Measurements from ENCODE around the gene VAV1. TPM values are rescaled to one million over a fixed set of nuclear protein-coding genes. Genes with fewer than 3 reads are reported as not detected.

Gene VAV1
- total RNA-seq, 4 donors from 2014 or later, result 4.0 to 16.2 (median 5.8) TPM

DNA sequence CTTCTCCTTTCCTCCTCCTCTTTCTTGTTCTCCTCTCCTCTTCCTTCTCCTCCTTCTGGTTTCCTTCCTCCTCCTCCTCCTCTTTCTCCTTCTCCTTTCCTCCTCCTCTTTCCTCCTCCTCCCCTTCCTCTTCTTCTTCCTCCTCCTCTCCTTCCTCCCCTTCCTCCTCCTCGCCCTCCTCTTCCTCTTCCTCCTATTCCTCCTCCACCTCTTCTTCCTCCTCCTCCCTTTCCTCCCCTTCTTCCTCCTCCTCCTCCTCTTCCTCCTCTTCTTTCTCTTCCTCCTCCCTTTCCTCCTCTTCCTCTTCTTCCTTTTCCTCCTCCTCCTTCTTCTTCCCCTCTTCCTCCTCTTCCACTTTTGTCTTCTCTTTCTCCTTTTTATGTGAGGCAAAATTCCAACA, 59.9 kb downstream of the VAV1 start:
- H3K4me3 ChIP-seq, result no peak overlapping the region
- no peak for DNase-seq (ENCODE audit: low spot score in 2 of 2)
- WGBS, 2 donors, result 61 to 74% methylated on average over 1 of the region's 1 CpG
- H3K27me3 ChIP-seq, result no peaks in the 10 kb centered on the region
- H3K36me3 ChIP-seq, result peaks cover 0 to 9% (median 0%) of the 10 kb centered on the region in 3 donors
- H3K4me1 ChIP-seq, result no peaks in the 10 kb centered on the region
- peaks cover 0 to 13% (median 0%) of the 10 kb centered on the region in 4 donors for H3K9me3 ChIP-seq
- H3K27ac ChIP-seq, result no peak overlapping the region
- TF ChIP-seq EP300 (IDR thresholded peaks at IDR 0.05) (no peak), POLR2A (IDR thresholded peaks at IDR 0.05) (no peak)
- TF ChIP-seq, protein P1, sequence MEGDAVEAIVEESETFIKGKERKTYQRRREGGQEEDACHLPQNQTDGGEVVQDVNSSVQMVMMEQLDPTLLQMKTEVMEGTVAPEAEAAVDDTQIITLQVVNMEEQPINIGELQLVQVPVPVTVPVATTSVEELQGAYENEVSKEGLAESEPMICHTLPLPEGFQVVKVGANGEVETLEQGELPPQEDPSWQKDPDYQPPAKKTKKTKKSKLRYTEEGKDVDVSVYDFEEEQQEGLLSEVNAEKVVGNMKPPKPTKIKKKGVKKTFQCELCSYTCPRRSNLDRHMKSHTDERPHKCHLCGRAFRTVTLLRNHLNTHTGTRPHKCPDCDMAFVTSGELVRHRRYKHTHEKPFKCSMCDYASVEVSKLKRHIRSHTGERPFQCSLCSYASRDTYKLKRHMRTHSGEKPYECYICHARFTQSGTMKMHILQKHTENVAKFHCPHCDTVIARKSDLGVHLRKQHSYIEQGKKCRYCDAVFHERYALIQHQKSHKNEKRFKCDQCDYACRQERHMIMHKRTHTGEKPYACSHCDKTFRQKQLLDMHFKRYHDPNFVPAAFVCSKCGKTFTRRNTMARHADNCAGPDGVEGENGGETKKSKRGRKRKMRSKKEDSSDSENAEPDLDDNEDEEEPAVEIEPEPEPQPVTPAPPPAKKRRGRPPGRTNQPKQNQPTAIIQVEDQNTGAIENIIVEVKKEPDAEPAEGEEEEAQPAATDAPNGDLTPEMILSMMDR (IDR thresholded peaks at IDR 0.05), result no peak

DNA sequence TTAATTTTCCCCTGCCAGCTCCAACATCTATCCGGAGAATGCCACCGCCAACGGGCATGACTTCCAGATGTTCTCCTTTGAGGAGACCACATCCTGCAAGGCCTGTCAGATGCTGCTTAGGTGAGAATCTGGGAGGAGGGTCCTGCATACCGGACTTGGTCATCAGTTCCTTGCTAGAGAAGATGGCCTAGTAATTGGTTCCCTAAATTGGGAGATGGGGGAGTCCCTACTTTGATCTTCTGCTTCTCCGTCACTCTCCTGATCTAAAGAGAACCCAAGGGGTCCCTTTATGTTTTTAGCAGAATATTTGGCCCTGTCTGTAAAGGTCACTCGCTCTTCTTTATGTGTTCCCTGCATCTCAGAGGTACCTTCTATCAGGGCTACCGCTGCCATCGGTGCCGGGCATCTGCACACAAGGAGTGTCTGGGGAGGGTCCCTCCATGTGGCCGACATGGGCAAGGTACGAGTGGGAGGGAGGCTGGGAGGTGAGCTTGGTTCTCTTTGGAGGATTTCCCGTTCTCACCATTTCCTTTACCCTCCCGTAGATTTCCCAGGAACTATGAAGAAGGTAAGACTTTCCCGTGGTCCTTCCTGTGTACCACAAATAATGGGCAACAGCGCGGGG, 60.8 kb downstream of the VAV1 start:
- 87 to 90% methylated on average over 16 of the region's 16 CpGs for WGBS, 2 donors
- peaks cover 0 to 13% (median 0%) of the 10 kb centered on the region in 4 donors for H3K9me3 ChIP-seq
- H3K4me3 ChIP-seq, result no peak overlapping the region
- no peaks in the 10 kb centered on the region for H3K4me1 ChIP-seq
- no peaks in the 10 kb centered on the region for H3K27me3 ChIP-seq
- DNase-seq (ENCODE audit: low spot score in 2 of 2), result no peak
- TF ChIP-seq EP300 (IDR thresholded peaks at IDR 0.05) (no peak), POLR2A (IDR thresholded peaks at IDR 0.05) (no peak)
- TF ChIP-seq, protein P1 (IDR thresholded peaks at IDR 0.05), result no peak
- H3K27ac ChIP-seq, result no peak overlapping the region
- peaks cover 0 to 9% (median 0%) of the 10 kb centered on the region in 3 donors for H3K36me3 ChIP-seq

DNA sequence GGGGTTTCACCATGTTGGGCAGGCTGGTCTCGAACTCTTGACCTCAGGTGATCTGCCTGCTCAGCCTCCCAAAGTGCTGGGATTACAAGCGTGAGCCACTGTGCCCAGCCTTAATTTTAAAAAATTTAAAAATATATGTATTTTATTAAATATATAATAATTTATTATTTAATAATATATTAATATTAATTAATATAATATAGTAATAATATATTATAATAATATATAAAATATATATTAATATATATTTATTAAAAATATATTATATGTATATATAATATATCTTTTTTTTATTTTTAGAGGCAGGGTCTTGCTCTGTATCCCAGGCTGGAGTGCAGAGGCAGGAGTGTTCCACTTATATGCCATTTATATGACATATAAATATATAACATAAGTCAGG, 61.9 kb downstream of the VAV1 start:
- Histone ChIP-seq H3K27me3 (no peaks in the 10 kb centered on the region), H3K4me3 (no peak overlapping the region), H3K27ac (no peak overlapping the region), H3K9me3 (peaks cover 0 to 9% (median 0%) of the 10 kb centered on the region in 4 donors), H3K36me3 (peaks cover 0 to 9% (median 0%) of the 10 kb centered on the region in 3 donors), H3K4me1 (no peaks in the 10 kb centered on the region)
- 97 to 98% methylated on average over 2 of the region's 2 CpGs for WGBS, 2 donors
- no peak for DNase-seq (ENCODE audit: low spot score in 2 of 2)
- TF ChIP-seq POLR2A (IDR thresholded peaks at IDR 0.05) (no peak), EP300 (IDR thresholded peaks at IDR 0.05) (no peak)

- Histone ChIP-seq H3K27me3 (no peaks in the 10 kb centered on the region), H3K9me3 (peaks cover 0 to 5% (median 0%) of the 10 kb centered on the region in 4 donors), H3K27ac (no peak overlapping the region), H3K4me1 (no peaks in the 10 kb centered on the region), H3K4me3 (no peak overlapping the region), H3K36me3 (peaks cover 0 to 9% (median 0%) of the 10 kb centered on the region in 3 donors)
- WGBS, 2 donors, result 90 to 91% methylated on average over 3 of the region's 3 CpGs
- no peak for DNase-seq (ENCODE audit: low spot score in 2 of 2)
- no peak for TF ChIP-seq POLR2A (IDR thresholded peaks at IDR 0.05)
- TF ChIP-seq, protein P1 (IDR thresholded peaks at IDR 0.05), result no peak
- TF ChIP-seq EP300 (IDR thresholded peaks at IDR 0.05), result no peak
Measured at GRCh38 chr19:6835501-6835900, 63.0 kb downstream of the VAV1 start.

DNA sequence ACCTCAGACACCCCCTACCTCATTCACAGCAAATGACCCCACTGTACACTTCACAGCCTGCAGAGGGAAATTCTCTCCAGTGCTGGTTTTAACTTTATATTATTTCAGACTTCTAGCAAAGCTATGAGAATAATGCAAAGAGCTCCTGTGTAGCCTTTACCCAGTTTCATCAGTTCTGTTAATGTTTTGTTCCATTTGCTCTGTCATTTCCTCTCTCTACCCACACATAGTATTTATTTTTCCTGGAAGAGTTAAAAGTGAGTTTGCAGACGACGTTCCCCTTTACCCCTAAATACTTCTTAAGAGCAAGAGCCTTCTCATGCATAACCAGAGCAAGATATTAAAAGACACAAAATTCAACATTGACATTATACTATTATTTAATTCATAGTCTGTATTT, 65.0 kb downstream of the VAV1 start:
- H3K4me3 ChIP-seq, result no peak overlapping the region
- 37 to 41% methylated on average over 2 of the region's 2 CpGs for WGBS, 2 donors
- peaks cover 0 to 5% (median 0%) of the 10 kb centered on the region in 4 donors for H3K9me3 ChIP-seq
- H3K36me3 ChIP-seq, result peaks cover 0 to 9% (median 0%) of the 10 kb centered on the region in 3 donors
- DNase-seq (ENCODE audit: low spot score in 2 of 2), result no peak
- H3K27me3 ChIP-seq, result no peaks in the 10 kb centered on the region
- TF ChIP-seq POLR2A (IDR thresholded peaks at IDR 0.05), result no peak
- no peak overlapping the region for H3K27ac ChIP-seq
- no peaks in the 10 kb centered on the region for H3K4me1 ChIP-seq

DNA sequence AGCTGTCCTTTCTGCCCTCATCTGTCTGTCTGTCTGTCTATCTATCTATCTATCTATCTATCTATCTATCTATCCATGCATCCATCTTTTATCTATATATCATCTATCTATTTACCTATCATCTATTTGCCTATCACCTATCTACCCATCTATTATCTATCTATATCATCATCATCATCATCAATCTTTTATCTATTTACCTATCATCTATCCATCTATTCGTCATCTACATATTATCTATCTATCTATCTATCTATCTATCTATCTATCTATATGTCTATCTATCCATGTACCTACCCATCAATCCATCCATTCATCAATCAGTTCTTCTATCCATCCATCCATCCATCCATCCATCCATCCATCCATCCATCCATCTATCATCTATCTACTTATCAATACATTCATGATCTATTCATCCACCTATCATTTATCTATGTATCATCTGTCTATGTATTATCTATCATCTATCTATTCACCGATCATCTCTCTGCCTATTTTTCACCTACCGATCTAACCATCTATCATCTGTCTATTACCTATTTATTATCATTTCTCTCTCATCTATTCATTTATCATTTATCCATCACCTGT, 65.7 kb downstream of the VAV1 start:
- Histone ChIP-seq H3K4me3 (no peak overlapping the region), H3K4me1 (no peaks in the 10 kb centered on the region), H3K9me3 (peaks cover 0 to 5% (median 0%) of the 10 kb centered on the region in 4 donors), H3K27ac (no peak overlapping the region), H3K36me3 (peaks cover 0 to 4% (median 0%) of the 10 kb centered on the region in 3 donors), H3K27me3 (no peaks in the 10 kb centered on the region)
- DNase-seq (ENCODE audit: low spot score in 2 of 2), result no peak
- no peak for TF ChIP-seq EP300 (IDR thresholded peaks at IDR 0.05)
- TF ChIP-seq, protein P1 (IDR thresholded peaks at IDR 0.05), result no peak
- no peak for TF ChIP-seq POLR2A (IDR thresholded peaks at IDR 0.05)
- 92 to 95% methylated on average over 3 of the region's 3 CpGs for WGBS, 2 donors

All from tibial nerve (tissue), 4 donors.